ENCODE data around the gene APOH.
"Not testable (repeated sequence)": the region's sequence is repeated elsewhere in the genome, so short reads cannot be mapped to it uniquely, and the experiment has no call there.

Gene APOH

GRCh38 chr17:66228887-66229782, at the start of gene APOH:
APOH (minus strand) TSS chr17:66229415; CDS start chr17:66229379, 36 bp downstream.
- no peak for DNase-seq (ENCODE audit: low read depth in 2 of 2)

- no peak for DNase-seq (ENCODE audit: low read depth in 2 of 2)
Measured at GRCh38 chr17:66277191-66277590, 48.0 kb upstream of the APOH start.

GRCh38 chr17:66276328-66276937, 47.2 kb upstream of the APOH start:
- no peak for DNase-seq (ENCODE audit: low read depth in 2 of 2)

- no peak for DNase-seq (ENCODE audit: low read depth in 2 of 2)
Measured at GRCh38 chr17:66275651-66276050, 46.4 kb upstream of the APOH start.

GRCh38 chr17:66273586-66273848, 44.3 kb upstream of the APOH start:
- DNase-seq (ENCODE audit: low read depth in 2 of 2), result no peak

- DNase-seq (ENCODE audit: low read depth in 2 of 2), result no peak
Measured at GRCh38 chr17:66272811-66273585, 43.8 kb upstream of the APOH start.

GRCh38 chr17:66271512-66271911, 42.3 kb upstream of the APOH start:
- DNase-seq (ENCODE audit: low read depth in 2 of 2), result no peak

- DNase-seq (ENCODE audit: low read depth in 2 of 2), result no peak
Measured at GRCh38 chr17:66270106-66270505, 40.9 kb upstream of the APOH start.

- DNase-seq (ENCODE audit: low read depth in 2 of 2), result no peak
Measured at GRCh38 chr17:66268247-66268927, 39.2 kb upstream of the APOH start.

GRCh38 chr17:66264696-66265095, 35.5 kb upstream of the APOH start:
- no peak for DNase-seq (ENCODE audit: low read depth in 2 of 2)

GRCh38 chr17:66262767-66263166, 33.6 kb upstream of the APOH start:
- DNase-seq (ENCODE audit: low read depth in 2 of 2), result no peak

GRCh38 chr17:66260688-66261087, 31.5 kb upstream of the APOH start:
- DNase-seq (ENCODE audit: low read depth in 2 of 2), result no peak

- DNase-seq (ENCODE audit: low read depth in 2 of 2), result no peak
Measured at GRCh38 chr17:66260275-66260674, 31.1 kb upstream of the APOH start.

GRCh38 chr17:66255527-66255971, 26.3 kb upstream of the APOH start:
- no peak for DNase-seq (ENCODE audit: low read depth in 2 of 2)

GRCh38 chr17:66255112-66255511, 25.9 kb upstream of the APOH start:
- DNase-seq (ENCODE audit: low read depth in 2 of 2), result peak in 1 of 2 donors; percentile 9

GRCh38 chr17:66253458-66253857, 24.2 kb upstream of the APOH start:
- DNase-seq (ENCODE audit: low read depth in 2 of 2), result not testable (repeated sequence)

- DNase-seq (ENCODE audit: low read depth in 2 of 2), result no peak
Measured at GRCh38 chr17:66250686-66251085, 21.5 kb upstream of the APOH start.

GRCh38 chr17:66248285-66248684, 19.1 kb upstream of the APOH start:
- no peak for DNase-seq (ENCODE audit: low read depth in 2 of 2)

- no peak for DNase-seq (ENCODE audit: low read depth in 2 of 2)
Measured at GRCh38 chr17:66241839-66242238, 12.6 kb upstream of the APOH start.

GRCh38 chr17:66240630-66241029, 11.4 kb upstream of the APOH start:
- no peak for DNase-seq (ENCODE audit: low read depth in 2 of 2)

- no peak for DNase-seq (ENCODE audit: low read depth in 2 of 2)
Measured at GRCh38 chr17:66240013-66240412, 10.8 kb upstream of the APOH start.

- no peak for DNase-seq (ENCODE audit: low read depth in 2 of 2)
Measured at GRCh38 chr17:66235377-66235994, 6.3 kb upstream of the APOH start.

Data from stimulated activated CD4-positive, alpha-beta T cell treated with anti-CD3 and anti-CD28 coated beads, Interleukin-1b, Interleukin-23, amount 100 ng/mL, for 1 hour (primary cell).